ENCODE data around the gene EHD1.

DNA sequence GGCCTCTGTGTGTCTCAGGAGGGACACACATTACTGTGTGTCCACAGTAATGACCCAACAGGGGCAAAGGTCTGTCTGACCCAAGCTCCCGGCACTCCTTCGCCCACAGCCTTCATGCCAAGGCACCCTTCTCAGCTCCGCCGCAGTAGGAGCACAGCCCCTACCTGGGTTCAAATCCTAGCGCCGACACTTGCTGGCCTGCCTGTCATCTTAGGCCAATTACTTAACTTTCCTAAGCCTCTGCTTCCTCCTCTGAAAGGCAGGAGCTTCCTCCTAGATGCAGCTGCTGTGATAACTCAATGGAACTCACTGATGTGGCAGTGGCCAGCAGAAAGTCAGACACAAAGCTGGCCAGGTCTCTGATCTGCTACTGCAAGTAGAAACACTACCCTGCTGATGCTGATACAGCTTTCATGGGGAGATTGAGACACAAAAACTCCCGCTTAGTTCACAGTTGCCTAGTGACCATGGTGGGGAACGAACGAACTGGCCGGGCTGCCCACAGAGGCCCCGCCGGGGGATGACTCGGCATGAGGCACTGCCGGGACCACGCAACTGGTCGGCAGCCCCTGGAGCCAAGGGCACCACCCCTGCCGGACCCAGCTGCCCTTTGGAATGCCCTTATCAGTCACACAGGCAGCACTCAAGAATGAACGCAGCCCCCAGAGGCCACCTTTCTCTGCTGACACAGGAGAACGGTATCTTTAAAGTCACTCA, 8.1 kb downstream of the EHD1 start:
- no peak for TF ChIP-seq POLR2AphosphoS5 (IDR thresholded peaks at IDR 0.05; ENCODE audit: borderline replicate concordance, low read depth, low read length)
- TF ChIP-seq EZH2 (IDR thresholded peaks at IDR 0.05) = no peak
